ENCODE data around the gene PIAS1. TPM values are rescaled to one million over a fixed set of nuclear protein-coding genes. Genes with fewer than 3 reads are reported as not detected.

The PIAS1 gene
- total and polyA plus RNA-seq, 12 donors: 5.8 to 37.9 (median 30.3) TPM

- H3K36me3 ChIP-seq: peaks cover 0 to 6% (median 0%) of the 10 kb centered on the region in 9 donors
- no peak for TF ChIP-seq CTCF (IDR thresholded peaks at IDR 0.05)
- DNase-seq: no peak
- H3K9me3 ChIP-seq: no peaks in the 10 kb centered on the region
- ATAC-seq: no peak
- H3K27ac ChIP-seq: peak overlapping the region in 5 of 10 donors; percentile 19 to 59 (median 44)
- H3K4me3 ChIP-seq: no peak overlapping the region
- no peaks in the 10 kb centered on the region for H3K27me3 ChIP-seq
- peaks cover 0 to 62% (median 34%) of the 10 kb centered on the region in 9 donors for H3K4me1 ChIP-seq
- 78 to 84% methylated on average over 16 of the region's 16 CpGs for WGBS, 2 donors
- intact Hi-C loops (cut with DNase I): loop anchor here in 1 of 10 donors (5.0 kb wide), 1 partner anchor 346 kb away; no protein-coding TSS in a partner anchor
Observed at GRCh38 chr15:68208136-68208535, 154.0 kb downstream of the PIAS1 start.

GRCh38 chr15:68208636-68209240, 154.6 kb downstream of the PIAS1 start:
- DNase-seq (no peak), ATAC-seq (no peak)
- Histone ChIP-seq H3K27ac (peak overlapping the region in 5 of 10 donors; percentile 19 to 59 (median 44)), H3K36me3 (peaks cover 0 to 6% (median 0%) of the 10 kb centered on the region in 9 donors), H3K27me3 (no peaks in the 10 kb centered on the region), H3K4me1 (peaks cover 0 to 62% (median 34%) of the 10 kb centered on the region in 9 donors), H3K9me3 (no peaks in the 10 kb centered on the region), H3K4me3 (no peak overlapping the region)
- intact Hi-C loops (cut with DNase I): loop anchor here in 1 of 10 donors (5.0 kb wide), 1 partner anchor 346 kb away; no protein-coding TSS in a partner anchor
- TF ChIP-seq CTCF (IDR thresholded peaks at IDR 0.05): no peak
- WGBS, 2 donors: 67 to 86% methylated on average over 13 of the region's 13 CpGs

- no peak for DNase-seq
- 83 to 85% methylated on average over 7 of the region's 7 CpGs for WGBS, 2 donors
- H3K4me1 ChIP-seq: peaks cover 0 to 58% (median 31%) of the 10 kb centered on the region in 9 donors
Observed at GRCh38 chr15:68209272-68209671, 155.2 kb downstream of the PIAS1 start.

More at GRCh38 chr15:68209272-68209671, 155.2 kb downstream of the PIAS1 start:
- Histone ChIP-seq H3K36me3 (peaks cover 0 to 6% (median 0%) of the 10 kb centered on the region in 9 donors), H3K27me3 (no peaks in the 10 kb centered on the region), H3K27ac (peak overlapping the region in 2 of 10 donors; percentile 44 to 56), H3K9me3 (no peaks in the 10 kb centered on the region), H3K4me3 (no peak overlapping the region)
- no peak for ATAC-seq
- intact Hi-C loops (cut with DNase I): loop anchor here in 1 of 10 donors (5.0 kb wide), 1 partner anchor 347 kb away; no protein-coding TSS in a partner anchor
- TF ChIP-seq CTCF (IDR thresholded peaks at IDR 0.05): no peak

Data from heart right ventricle (tissue), 16 donors.